Stimulated activated naive CD8-positive, alpha-beta T cell treated with anti-CD3 and anti-CD28 coated beads, Interleukin-15, Interleukin-2, amounts not matched to agents 100 U/mL and 50 U/mL, for 24 hours (primary cell): Measurements from ENCODE around the gene SVBP.
A peak's percentile ranks its signal among the peaks of the same experiment; 100 is the strongest.

ENCODE experiments used
- ATAC-seq: fragments of 150-1000 bp; cut with Tn5 transposase; one replicate; pipeline ENCODE4 v1.10.0; 2021
- DNase-seq: peaks from one replicate; pipeline ENCODE4 v3.0.0; 2021

SVBP gene

DNA sequence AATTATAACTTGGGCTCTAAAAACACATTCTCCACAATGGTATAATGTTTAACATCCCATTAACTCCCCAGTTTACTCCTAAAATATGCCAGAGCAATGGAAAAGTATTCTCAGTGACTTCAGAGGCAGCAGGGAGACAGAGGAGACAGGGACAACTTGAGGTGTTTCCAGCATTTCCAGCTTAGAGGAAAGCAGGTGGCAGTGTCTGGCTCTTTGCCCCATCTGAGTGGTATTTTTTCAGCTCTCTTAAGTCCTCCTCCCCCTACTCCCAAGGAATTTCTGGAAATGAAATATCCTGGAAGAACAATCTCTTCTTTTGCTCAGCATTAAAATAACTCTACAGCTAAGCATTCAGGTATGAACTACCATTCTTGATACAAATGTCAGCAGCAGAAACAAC, 11.0 kb downstream of the SVBP start:
- DNase-seq (no peak), ATAC-seq (no peak)

DNA sequence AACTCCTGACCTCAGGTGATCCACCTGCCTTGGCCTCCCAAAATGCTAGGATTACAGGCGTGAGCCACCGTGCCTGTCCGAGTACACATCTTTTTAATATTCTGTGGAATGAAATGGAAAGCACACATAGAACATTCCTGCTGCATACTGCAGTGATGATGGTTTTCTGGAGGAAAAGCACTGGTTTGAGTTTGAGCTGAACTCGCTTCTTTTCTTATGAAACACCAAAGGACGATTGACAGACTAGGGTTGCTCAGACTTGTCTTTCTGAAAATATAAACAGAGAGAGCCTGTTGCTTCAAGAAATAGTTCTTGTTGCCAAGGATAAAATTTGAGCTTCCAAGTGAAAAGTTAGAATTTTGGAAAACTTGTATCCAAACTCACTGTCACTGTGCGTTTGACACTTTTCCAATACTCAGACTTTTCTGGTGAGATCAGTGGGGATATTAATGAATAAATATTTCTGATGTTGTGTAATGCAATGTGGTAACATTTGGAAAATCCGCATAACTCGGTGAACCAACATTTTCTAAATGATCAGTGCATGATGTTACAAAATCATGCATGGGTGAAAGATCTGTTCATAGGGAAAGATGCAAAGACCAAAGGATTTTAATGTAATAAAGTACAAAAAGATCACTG, 15.2 kb downstream of the SVBP start:
- DNase-seq, result no peak
- no peak for ATAC-seq

- no peak for DNase-seq
- no peak for ATAC-seq
Observed at GRCh38 chr1:42797979-42798378, 19.2 kb downstream of the SVBP start.

- no peak for ATAC-seq
- DNase-seq, result no peak
Observed at GRCh38 chr1:42797414-42797813, 19.8 kb downstream of the SVBP start.

GRCh38 chr1:42793824-42794223, 23.4 kb downstream of the SVBP start:
- ATAC-seq, result no peak
- DNase-seq, result no peak

- no peak for ATAC-seq
- no peak for DNase-seq
Observed at GRCh38 chr1:42788021-42788420, 29.2 kb downstream of the SVBP start.

DNA sequence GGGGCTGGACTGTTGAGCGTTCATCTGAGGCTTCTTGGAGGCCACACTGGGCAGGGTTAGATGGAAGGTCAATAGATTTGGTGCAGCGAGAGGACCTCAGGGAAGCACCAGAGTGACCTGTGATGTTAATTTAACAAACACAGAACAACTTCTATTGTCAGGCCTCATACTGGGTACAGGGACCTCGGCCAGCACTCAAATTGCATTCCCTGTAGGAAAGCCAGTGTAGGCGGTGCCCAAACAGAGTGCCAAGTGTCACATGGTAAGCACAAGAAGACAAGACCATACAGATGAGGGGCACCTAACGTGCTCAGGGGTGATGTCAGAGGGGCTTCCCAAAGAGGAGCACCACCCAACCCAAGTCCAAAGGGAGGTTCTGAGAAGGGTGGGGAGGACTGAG, 31.1 kb downstream of the SVBP start:
- DNase-seq (no peak), ATAC-seq (no peak)

DNA sequence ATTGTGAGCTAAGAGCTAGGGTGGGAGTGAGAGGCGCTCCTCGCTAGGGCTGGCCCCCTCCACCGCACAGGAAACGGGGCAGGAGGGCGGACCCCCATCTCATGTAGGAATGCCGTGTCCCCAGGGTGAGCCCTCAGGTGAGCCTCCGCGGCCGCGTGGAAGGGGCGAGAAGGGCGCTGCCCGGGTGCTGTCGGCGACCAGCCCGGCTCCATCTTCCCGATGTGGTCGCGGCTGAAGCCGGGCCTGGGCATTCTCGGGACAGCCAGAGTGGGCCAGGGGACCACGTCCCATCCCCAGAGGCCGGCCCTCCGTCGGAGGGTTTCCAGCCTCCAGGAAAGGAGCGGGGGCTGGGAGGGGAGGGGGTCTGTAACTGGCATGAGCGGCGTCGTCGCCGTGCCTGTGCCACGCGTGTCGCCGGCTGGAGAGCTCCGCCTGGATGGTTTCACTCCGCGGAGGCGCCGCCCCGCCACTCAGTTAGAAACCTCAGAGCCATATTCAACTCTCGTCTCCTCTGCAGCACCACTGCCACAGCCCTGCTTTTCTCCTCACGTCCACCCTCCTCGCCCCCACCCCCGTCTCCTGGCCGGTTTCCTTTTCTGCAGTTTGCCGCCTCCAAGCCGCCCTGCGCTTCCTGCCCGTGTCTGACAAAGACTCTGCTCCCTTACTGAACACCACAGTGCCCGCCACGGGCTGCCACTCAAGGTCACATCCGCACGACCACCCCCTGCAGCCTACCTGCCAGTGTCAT, 32.1 kb downstream of the SVBP start, which contains the start of gene TMEM269:
TMEM269 (plus strand) TSS at position 46 of the 748 bp plus-strand sequence. CDS start 4,903 bp downstream, outside the sequence.
- ATAC-seq (peak; percentile 38), DNase-seq (peak; percentile 44)

GRCh38 chr1:42784547-42784945, 32.7 kb downstream of the SVBP start:
- ATAC-seq (no peak), DNase-seq (no peak)

- no peak for DNase-seq
- ATAC-seq, result no peak
Observed at GRCh38 chr1:42783092-42783491, 34.1 kb downstream of the SVBP start.

- DNase-seq (no peak), ATAC-seq (no peak)
Observed at GRCh38 chr1:42780176-42780575, 37.0 kb downstream of the SVBP start.

DNA sequence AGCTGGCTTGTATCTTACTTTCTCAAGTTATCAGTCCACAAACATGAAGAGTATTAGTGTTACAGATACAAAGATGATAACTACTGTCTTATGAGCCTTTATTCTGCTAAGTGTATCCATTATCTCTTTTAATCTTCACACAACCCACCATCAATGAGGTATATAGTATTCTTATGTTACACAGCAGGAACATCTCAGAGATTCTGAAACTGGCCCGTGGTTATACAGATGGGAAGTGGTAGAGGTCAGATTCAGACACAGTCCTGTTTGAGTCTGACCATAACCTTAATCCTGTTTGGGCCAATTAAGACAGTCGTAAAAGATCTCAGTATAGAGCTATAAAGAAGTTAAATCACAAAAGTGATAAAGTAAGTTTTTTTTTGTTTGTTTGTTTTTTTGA, 37.5 kb downstream of the SVBP start:
- ATAC-seq (peak; percentile 41), DNase-seq (no peak)

DNA sequence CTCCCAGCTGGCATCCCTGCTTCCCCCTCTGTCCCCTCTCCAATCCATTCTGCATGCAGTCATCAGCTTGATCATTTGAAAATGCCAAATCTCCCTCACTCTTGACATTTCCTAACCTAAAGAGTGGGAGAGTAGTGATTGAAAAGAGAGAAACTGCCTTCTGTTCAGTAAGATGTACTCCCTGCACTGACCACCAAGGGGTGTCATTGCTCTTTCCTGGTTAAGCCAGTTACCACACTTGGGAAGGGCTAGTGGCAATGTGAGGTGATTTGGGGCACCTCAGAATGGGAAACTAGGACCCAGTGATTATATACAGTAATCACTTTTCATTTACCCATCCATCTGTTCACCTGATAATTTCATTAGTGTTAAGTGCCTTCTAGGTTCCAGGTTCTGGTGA, 39.3 kb downstream of the SVBP start:
- peak; percentile 39 for DNase-seq
- ATAC-seq, result peak; percentile 49

- no peak for ATAC-seq
- no peak for DNase-seq
Observed at GRCh38 chr1:42776502-42776901, 40.7 kb downstream of the SVBP start.

GRCh38 chr1:42774928-42775526, 42.2 kb downstream of the SVBP start:
- ATAC-seq (no peak), DNase-seq (no peak)

- no peak for ATAC-seq
- no peak for DNase-seq
Observed at GRCh38 chr1:42773420-42773819, 43.8 kb downstream of the SVBP start.

DNA sequence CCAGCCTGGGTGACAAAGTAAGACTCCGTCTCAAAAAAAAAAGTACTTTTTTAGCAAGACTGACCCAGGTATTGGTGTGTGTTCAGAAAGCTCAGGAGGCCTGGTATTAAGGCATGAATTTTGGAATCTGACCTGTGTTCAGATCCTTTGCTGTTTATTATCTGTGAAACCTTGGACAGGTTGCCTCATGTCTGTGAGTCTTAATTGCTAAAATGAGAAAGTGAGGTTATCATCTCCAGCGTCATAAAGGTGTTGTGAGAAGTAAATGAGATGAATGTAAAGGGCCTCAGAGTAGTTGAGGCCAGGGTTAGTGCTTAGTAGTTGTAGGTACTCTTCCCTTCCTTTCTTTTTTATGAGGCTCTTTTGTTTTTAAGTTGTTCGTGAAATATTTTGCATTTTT, 47.4 kb downstream of the SVBP start:
- no peak for ATAC-seq
- no peak for DNase-seq

DNA sequence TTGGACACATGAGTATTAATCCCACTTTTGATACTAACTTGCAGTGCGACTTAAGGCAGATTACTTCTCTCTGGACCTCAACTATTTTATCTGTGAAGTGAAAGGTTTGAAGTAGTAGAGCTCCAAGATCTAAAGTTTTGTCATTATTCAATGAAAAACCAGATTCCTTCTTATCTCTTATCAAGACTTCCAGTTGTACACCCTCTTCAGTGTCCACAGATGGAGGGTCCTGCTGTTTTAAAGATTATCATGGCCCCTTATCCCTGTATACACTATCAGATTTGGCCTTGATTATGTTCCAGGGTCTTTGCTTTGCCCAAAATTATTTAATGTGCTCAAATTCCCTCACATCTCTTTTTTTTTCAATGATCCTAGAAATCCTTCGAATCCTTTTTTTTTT, 49.0 kb downstream of the SVBP start:
- no peak for ATAC-seq
- no peak for DNase-seq

DNA sequence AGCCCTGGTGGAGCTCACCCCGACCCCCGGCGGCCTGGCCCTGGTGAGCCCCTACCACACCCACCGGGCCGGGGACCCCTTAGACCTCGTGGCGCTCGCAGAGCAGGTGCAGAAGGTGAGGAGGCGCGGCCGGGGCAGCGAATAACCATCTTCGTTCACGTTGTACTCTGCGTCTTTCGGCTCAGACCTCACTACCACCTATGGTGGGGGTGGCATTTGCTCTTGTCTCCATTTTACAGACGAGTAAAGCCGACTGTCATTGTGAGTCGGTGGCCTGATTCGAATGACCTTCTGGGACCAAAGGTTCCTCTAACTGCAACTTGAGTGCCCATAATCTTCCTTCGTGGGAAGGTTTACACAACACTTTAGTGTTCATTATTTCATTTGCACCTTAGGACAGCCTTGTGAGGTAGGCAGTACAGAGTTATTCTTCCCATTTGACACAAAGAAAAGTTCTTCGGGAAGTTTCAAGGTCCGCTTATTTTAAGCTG, 49.6 kb downstream of the SVBP start:
- DNase-seq, result no peak
- ATAC-seq, result peak; percentile 21

GRCh38 chr1:42766741-42767509, 50.3 kb downstream of the SVBP start, which contains the start of the genes C1orf50 and P3H1:
C1orf50 (plus strand) TSS chr1:42767249; CDS start chr1:42767312, 63 bp downstream.
P3H1 (minus strand) TSS chr1:42767028; CDS start chr1:42766971, 57 bp downstream.
- peak; percentile 99 for DNase-seq
- peak; percentile 97 for ATAC-seq

DNA sequence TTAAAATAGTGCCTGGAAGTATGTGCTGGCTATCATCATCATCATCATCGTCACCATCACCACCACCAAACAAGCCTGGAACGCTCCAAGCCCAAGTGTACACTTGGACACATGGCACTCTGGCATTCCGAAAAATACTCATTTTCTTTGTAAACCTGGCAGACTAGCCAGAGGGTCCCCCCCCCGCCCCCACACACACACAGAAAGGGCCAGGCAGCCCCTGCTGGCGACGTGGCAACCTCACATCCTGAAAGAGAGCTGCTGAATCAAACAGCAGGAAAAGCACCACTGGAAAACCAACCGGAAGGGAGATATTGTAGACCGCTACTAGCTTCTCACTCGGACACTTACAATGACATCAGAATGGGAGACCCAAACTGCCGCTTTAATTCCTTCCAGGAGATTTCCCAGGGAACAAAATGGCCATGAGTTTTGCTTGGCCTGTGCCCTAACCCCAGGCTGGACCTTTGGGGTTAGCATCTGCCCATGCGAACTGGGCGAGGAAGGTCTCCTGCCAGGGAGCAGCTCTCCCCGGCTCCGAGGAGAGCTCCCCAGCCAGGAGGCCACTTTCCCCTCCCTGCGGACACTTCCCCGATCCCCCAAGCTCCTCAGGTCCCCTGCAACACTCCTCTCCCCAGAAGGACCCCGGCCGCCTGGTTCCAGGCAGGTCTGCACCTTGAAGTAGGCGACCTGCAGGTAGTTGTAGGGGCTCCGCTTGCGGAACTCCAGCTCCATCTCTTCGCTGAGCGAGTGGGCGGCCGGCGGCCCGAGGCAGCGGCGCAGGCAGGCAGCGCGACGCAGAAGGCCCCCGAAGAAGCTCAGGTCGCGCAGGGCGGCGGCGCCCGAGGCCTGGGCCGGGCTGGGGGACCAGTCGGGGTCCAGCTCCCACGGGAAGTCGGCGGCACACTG, 51.1 kb downstream of the SVBP start:
- DNase-seq, result peak; percentile 65
- peak; percentile 10 for ATAC-seq
